AG09309 (cell line): ENCODE results near the gene TOR1AIP2.

ENCODE experiments used
- DNase-seq: peaks from one replicate; pipeline ENCODE4 v3.0.0-alpha.2; 2010; ENCODE audit warnings: low read depth
- H3K4me3 ChIP-seq: 2 replicates; pipeline ENCODE4 v1.5.1; 2011; ENCODE audit warnings: mild to moderate bottlenecking, low read depth, low read length, moderate library complexity; ENCODE audit not compliant: control insufficient read depth
- TF ChIP-seq, protein P1 (sequence below): IDR thresholded peaks from 2 replicates; pipeline ENCODE4 v1.5.1; 2011; ENCODE audit warnings: mild to moderate bottlenecking, low read depth, low read length, inconsistent platforms; ENCODE audit not compliant: insufficient read depth, control insufficient read depth; ENCODE audit errors: missing control alignments

Gene TOR1AIP2

DNA sequence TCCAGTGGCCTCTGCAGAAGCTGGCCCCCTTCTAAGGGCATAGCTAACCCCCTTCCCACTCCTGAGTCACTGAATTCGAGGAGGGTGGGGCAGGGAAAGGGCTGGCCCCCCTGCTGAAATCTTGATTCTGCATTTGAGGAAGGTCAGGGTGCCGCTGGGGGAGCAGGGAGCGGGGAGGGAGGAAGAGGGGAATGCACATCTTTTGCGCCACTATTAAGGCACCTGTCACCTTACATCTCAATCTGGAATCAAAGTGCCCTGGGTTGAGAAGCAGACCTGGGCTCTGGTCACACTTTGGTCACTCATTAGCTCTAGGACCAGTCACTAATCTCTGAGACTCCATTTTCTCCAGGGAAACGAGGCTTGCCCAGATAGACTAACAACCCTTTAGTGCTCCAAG lies 62.0 kb downstream of the TOR1AIP2 start:
- no peak for DNase-seq
- H3K4me3 ChIP-seq: no peak overlapping the region; the same call in 1 of the 2 replicates
- TF ChIP-seq, protein P1, sequence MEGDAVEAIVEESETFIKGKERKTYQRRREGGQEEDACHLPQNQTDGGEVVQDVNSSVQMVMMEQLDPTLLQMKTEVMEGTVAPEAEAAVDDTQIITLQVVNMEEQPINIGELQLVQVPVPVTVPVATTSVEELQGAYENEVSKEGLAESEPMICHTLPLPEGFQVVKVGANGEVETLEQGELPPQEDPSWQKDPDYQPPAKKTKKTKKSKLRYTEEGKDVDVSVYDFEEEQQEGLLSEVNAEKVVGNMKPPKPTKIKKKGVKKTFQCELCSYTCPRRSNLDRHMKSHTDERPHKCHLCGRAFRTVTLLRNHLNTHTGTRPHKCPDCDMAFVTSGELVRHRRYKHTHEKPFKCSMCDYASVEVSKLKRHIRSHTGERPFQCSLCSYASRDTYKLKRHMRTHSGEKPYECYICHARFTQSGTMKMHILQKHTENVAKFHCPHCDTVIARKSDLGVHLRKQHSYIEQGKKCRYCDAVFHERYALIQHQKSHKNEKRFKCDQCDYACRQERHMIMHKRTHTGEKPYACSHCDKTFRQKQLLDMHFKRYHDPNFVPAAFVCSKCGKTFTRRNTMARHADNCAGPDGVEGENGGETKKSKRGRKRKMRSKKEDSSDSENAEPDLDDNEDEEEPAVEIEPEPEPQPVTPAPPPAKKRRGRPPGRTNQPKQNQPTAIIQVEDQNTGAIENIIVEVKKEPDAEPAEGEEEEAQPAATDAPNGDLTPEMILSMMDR: no peak

DNA sequence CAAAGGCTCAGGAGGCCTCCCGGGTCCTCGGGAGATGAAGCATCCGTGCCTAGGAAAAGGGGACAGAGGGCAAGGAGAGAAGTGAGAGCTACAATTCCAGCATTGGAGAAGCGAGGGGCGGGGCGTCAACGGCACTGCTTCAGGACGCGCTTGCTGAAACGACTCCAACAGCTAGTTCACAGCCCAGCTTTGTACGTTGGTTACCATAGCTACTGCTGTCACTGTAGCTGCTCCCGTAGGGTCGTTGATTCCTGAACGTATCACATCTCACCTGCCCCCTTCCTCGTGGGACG lies 63.1 kb downstream of the TOR1AIP2 start:
- TF ChIP-seq, protein P1: no peak
- peak overlapping the region; percentile 43 for H3K4me3 ChIP-seq
- DNase-seq: no peak

DNA sequence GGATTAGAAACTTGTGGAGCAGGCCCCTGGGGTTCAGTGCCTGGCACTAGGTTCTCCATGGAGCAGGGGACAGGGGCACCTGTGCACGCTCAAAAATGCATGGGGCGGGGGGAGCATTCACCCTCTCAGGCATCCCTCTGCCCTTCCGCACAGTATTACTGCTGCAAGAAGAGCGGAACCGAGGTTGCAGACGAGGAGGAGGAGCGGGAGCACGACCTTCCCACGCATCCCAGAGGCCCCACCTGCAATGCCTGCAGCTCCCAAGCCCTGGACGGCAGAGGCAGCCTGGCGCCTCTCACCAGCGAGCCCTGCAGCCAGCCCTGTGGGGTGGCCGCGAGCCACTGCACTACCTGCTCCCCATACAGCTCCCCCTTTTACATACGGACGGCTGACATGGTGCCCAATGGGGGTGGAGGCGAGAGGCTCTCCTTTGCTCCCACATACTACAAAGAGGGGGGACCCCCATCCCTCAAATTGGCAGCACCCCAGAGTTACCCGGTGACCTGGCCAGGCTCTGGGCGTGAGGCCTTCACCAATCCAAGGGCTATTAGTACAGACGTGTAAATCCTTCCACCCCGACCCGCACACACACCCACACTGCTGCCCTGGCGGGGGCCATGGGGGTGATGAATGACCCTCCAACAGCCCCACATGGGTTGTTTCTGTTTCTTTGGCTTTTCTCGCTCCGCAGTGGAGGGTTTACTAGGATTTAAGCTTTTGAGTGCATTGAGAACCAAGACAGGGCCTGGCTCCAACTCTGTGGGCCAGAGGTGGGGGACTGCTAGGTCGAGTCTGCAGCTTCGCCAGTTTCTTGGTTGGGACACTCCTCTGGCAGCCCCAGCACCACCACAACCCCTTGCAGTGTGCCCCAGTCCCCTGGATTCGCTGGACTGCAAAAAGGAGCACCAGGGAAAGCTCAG lies 63.7 kb downstream of the TOR1AIP2 start:
- DNase-seq: no peak
- TF ChIP-seq, protein P1: no peak
- no peak overlapping the region for H3K4me3 ChIP-seq

DNA sequence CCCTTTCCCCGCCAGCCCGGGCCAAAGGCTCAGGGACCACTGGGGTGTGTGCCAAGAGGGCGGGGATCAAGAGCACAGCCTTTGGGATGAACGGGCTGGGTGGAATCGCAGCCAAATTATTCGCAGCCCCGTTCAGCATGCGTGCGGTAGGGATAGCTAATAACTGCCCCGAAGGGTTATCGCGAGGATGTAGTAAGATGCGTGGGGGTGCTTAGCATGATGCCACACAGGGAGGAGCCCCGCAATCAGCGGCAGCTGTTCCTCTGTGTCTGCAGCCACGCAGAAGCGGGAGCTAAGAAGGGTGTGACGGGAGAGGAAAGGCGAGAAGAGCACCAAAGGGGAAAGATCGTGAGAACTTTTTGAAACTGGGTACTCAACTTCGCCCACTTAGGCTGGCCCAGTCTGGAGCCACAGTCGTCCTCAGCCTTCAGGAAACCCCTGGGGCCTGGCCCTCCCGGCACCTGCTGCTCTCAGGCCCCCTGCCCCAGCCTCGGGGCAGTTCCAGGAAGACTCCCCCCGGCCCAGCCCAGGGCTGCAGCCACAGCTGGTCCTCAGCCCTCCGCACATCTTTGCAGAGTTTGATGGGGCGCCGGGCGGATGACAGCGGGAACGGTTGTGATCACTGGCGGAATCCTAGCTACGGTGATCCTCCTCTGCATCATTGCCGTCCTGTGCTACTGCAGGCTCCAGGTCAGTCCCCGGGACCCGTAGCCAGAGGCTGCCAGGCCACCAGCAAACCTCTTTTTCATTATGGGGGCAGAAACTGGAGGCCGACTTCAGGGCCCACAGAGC lies 64.9 kb downstream of the TOR1AIP2 start:
- H3K4me3 ChIP-seq: no peak overlapping the region
- DNase-seq: no peak
- TF ChIP-seq, protein P1: no peak

DNA sequence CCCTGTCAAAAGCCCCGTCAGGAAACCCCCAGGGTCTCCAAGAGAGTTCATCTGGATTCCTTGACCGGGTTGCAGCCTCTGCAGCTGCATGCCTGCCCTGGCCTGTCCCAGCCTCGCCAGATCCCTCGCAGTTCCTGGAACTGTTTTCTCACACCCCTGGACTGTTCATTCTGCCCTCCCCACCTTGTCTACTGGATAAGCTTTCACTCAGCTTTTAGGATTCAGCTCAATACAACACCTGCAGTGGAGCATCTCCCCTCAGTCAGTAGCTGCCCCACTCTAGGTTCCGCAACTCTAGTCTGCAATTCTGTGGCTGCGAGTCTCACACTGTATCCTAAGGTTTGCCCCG lies 67.3 kb downstream of the TOR1AIP2 start:
- no peak for DNase-seq
- no peak overlapping the region for H3K4me3 ChIP-seq
- TF ChIP-seq, protein P1: no peak

DNA sequence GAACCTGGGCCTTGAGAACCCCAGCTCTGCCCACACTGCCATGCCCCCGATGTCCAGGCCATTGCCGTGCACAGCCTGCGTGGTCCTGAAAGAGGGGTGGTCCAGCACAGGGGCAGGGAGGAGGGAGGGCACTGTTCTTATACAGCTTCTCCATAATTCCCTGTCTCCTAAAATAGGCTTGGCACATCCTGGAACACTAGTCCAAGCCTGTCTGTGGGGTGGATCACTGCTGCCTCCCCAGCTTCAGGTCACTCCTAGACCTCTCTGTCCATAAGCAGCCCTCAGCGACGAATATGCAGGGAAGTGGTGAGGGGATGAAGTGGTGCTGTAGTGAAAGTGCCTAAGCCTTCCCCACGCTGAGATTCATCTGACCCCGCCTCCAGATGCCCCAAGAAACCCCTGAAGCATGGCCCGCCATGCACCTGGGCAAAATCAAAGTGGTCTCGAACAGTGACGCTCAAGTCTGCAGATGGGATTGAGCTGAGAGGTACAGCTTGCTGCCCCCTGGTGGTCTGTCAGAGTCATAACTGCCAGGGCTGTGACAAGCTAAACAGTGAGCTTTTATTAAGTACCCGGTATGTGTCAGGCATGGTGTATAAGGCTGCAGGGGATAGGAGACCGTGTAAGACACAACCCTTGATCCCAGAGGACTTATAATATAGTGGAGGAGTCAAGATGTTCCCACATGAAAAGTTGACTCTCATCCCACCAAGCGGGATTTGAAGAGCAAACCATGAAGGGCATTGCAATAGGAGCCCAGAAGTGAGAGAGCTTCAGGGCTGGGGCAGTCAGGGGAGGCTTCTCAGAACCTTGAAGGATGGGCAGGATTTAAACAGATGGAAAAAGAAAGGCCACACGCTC lies 67.9 kb downstream of the TOR1AIP2 start:
- no peak overlapping the region for H3K4me3 ChIP-seq
- no peak for DNase-seq
- TF ChIP-seq, protein P1: peak; percentile 91
